EH (cell line): ENCODE data around the gene ARSK.

Source experiments
- DNase-seq: peaks from one replicate; pipeline ENCODE4 v3.0.0-alpha.2; 2015; ENCODE audit warnings: low read depth

Gene ARSK

GRCh38 chr5:95649274-95649673 lies 94.4 kb downstream of the ARSK start:
- no peak for DNase-seq

GRCh38 chr5:95649842-95650620 lies 95.1 kb downstream of the ARSK start:
- no peak for DNase-seq

DNA sequence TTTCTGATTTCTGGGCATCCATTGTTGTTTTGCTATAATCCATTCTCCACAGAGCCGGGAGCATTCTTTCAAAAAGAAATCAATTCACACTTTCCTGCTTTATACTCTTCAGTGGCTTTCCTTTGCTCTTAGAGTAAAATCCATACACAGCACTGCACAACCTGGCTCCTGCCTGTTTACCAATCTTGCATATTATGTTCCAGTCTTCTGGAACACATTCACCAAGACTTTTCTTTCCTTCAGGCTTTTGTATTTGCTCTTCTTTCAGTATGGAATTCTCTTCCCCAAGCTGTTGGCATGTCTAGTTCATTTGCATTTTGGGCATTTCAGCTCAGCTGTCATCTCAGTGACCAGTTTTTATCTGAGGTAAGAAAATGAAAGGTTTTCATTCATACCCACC lies 97.9 kb downstream of the ARSK start:
- DNase-seq, result no peak

DNA sequence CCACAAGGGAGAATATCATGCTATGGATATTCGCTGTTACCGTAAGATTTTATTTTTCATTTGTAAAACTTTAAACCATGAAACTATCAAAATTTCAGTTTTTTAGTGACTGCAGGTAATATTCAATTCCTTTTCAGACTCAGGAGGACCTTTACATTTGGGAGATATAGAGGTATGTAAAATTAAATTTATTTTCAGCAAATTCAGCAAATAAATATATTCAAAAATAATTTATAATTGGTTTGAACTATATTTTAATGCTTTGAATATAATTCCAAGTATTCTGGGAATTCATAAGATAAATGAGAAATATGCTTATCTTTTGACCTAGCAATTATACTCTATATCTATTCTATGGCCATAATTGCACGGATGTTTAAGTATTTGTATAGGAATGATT lies 99.3 kb downstream of the ARSK start:
- no peak for DNase-seq
